ENCODE results near the gene GPD2.

GPD2 gene

DNA sequence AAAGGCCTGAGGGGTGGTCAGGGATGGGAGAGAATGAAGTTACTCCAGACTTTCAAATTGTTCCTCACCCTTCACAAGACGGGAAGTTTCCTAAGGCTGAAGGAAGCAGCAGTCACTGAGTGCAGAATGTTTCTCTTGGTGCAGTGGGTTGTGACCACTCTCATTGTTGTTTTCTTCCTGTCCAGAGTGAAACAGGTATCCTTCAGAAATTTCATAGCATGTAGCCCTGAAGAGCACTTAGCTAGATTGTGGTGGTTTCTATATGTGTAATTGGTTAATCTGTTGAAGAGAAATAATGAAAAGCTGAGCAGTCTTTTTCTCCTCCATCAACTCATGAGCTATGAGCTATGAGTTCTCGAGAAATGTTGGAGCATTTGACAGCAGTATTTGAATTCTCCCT lies 96.8 kb downstream of the GPD2 start:
- ATAC-seq, result no peak

- ATAC-seq, result no peak
Measured at GRCh38 chr2:156536534-156536933, 100.4 kb downstream of the GPD2 start.

GRCh38 chr2:156537141-156537540 lies 101.0 kb downstream of the GPD2 start:
- peak in 1 of 2 donors; percentile 46 for ATAC-seq

DNA sequence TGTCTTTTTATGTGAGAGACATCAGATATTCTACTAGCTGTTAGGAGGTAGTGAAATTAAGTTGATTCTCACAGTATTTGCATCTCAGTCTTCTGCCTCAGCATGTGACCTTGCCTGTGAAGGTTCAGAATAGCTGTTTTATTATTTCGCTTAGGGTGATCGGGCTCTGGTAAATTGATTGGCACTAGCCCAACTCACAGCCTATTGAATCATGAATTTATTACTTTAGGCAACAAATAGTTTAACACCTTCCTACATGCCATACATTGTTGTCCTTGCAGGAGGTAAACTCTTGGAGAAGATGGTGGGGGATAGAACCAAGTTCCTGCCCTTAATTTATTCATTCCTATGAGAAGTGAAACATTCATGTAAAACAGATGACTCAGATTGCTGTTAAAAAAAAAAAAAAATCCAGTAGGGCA lies 101.9 kb downstream of the GPD2 start:
- peak in 1 of 2 donors; percentile 50 for ATAC-seq

DNA sequence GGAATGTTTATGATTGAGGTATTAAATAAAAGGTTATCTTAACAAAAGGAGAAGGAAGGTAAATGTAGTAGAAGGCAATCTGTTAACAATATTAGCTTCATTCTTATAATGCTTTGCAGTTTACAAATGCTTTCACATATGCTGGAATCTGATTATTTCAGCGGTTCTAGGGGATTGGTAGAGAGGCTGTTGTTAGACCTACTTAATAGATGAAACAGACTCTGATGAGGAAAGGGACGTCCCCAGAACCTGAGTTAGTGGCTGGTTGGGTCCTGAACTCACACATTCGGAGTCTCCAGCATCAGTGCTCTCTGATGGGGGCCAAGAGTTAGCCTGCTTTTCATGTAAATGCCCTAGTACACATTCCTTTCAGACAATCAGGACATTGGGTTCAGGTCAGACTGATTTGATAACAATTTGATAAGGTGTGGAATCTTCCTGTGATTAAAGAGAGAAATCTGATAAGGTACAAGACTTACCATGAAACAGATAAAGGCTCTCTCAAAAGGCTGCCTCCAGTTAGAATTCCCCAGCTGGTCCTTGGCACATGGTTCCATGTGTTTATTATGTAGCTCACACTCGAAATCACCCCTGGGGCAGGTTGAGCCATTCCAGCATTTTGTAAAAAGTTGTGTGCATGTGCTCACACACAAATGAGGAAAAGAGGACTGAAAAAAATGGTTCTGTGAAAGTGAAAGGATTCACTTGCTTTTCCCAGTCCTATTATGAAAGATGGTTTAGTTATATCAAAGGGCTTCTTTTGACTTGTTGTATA lies 103.1 kb downstream of the GPD2 start:
- no peak for ATAC-seq

DNA sequence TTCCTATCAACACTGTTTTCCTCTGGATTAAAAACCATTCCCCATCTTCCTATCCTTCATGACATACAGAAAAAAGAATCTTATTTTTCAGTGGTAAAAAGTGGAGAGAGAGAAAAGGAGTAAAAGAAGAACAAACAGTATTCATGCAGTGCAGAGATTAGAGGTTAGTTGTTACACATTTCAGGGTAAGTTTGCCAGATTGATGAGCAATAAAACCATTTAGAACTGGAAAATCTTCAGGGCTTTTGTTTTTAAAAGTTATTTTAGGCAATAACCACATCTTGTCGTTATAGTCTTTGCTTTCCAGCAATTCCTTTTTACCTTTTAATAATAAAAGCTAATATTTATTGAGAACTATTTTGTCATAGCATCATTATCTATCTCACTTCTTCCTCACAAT lies 104.5 kb downstream of the GPD2 start:
- ATAC-seq, result no peak

GRCh38 chr2:156541229-156541628 lies 105.0 kb downstream of the GPD2 start:
- no peak for ATAC-seq

- ATAC-seq, result no peak
Measured at GRCh38 chr2:156541706-156542105, 105.5 kb downstream of the GPD2 start.

GRCh38 chr2:156548413-156548812 lies 112.2 kb downstream of the GPD2 start:
- no peak for ATAC-seq

DNA sequence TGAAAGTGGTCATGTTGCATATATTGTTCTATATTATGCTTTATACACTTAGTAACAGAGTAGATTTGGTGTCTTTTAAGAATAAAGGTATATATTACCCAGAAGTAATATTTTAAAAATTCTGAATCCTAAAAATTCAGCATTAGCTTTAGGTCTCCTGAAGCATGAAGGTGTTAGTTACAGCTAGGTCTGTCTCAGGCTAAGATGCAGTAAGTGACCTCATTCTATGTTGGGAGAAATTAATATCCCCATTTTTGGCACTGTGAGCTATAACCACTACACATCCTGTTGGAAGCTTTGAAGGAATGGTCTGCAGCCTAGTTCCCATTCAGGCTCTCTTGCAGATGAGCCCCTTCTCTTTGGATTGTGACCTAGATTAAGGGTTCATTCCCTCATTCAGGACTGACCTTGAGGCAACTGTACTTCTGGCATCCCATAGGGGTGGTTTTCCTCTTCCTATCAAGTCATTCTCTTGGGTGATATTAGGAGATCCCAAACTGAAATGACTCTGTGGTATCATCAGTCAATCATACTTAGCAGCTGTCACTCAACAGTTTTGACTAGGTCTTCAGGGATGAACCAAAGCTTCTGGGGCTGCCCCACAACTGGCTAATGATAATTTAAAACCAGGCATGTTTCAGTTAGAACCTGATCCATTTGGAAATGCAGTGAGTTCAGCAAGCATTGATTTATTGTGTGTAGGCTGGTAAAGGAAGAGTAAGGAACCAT lies 117.7 kb downstream of the GPD2 start:
- no peak for ATAC-seq

- ATAC-seq, result no peak
Measured at GRCh38 chr2:156561326-156561725, 125.1 kb downstream of the GPD2 start.

DNA sequence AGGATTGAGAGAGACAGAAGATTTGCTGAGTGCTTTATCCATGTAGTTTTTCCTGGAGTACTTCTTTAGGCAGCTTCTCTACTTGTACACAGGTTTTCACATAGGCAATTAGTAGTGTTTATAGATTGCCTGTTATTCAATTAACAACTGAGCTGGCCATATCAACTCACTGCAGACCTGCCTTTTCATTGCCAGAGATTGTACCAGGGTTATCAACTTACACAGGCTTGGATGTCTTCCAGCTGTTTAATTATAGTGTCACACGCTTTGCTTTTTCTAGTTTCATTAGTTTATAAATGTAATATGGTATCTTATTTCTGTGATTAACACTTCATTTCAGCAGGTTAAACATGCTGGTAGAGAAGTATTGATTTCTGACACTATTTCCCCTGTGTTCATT lies 125.9 kb downstream of the GPD2 start:
- no peak for ATAC-seq

- ATAC-seq, result peak in 1 of 2 donors; percentile 30
Measured at GRCh38 chr2:156563994-156564753, 128.0 kb downstream of the GPD2 start.

DNA sequence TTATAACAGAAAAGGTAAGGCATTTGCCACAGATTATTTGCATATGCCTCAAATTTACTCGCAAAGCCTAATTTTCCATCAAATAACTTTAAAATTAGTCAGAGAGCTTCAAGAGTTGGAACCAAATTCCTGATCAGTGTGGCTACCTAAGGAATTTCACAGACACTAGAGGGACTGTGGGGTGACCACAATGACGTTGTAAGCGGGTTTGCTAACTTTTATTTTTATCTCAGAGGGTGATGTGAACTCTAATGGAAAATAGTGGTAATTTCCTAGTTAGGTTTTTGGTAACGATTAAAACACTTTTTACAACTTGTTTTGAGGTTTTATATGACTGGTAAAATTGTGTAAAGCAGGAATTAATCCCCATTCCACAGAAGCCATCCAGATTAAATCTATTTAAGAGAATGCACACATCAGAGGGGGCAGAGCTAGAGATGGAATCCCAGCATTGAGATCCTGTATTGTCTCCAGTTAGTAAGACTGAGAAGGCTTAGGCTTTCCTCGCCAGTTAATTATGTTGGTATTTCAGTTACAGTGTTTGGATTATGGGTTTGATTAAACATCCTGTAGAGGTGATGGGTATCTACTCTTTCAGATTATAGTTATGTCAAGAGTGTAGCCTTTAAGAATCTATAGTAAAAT lies 129.0 kb downstream of the GPD2 start:
- no peak for ATAC-seq

DNA sequence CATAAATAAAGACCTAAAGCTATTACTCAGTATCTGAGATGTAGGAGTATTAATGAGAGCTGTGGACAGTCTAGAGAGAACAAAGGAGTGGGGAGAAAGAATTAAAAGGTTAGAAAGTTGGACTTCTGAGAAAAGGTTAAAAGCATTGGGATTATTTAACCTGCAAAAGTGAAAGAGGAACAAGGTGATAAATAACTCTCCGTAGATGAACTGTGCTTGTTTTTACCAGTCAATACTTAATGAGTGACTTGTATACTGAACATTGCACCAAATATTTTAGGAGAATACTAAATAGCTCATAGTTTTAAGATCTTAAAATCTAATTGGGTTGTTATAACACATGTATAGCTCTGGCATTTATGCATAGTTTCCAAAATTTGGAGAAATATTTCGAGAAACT lies 137.5 kb downstream of the GPD2 start:
- no peak for ATAC-seq

DNA sequence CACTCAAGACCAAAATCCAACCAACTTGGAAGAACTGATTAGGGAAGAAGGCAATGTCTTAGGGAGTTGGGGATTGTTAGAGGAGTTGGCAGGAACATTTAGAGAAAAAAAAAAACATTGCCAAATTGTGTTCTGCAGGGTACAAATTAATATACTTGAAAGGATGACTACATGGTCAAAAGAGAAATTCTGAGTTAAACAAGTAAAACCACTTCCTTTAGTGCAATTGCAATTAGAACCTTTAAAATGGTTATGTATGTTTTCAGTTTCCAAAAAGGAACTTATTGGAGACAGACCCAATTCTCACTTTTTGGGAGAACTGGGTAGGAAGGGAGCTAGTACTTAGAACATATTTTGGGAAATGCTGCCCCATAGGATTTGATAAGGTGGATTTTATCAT lies 137.9 kb downstream of the GPD2 start:
- ATAC-seq, result no peak

DNA sequence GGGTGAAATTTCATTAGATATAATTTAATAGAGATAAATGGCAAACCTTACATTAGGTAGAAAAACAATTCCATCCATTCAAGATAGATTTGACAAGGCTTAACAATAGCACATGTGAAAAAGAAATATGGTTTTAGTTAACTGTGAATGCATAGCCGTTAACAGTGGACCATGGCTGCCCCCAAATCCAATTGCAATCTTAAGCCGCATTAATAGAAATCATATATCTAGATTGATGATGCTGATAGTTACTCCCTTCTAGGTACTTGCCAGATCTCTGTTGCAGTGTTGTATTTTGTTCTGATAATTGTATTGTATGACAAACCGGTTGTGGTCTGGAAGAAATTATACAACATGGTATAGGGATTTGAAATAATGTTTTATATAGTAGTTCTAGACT lies 139.8 kb downstream of the GPD2 start:
- ATAC-seq, result no peak

- no peak for ATAC-seq
Measured at GRCh38 chr2:156580501-156580900, 144.3 kb downstream of the GPD2 start.

- ATAC-seq, result no peak
Measured at GRCh38 chr2:156581280-156581679, 145.1 kb downstream of the GPD2 start.

- ATAC-seq, result no peak
Measured at GRCh38 chr2:156585457-156585856, 149.3 kb downstream of the GPD2 start.

- no peak for ATAC-seq
Measured at GRCh38 chr2:156586621-156587020, 150.4 kb downstream of the GPD2 start.

DNA sequence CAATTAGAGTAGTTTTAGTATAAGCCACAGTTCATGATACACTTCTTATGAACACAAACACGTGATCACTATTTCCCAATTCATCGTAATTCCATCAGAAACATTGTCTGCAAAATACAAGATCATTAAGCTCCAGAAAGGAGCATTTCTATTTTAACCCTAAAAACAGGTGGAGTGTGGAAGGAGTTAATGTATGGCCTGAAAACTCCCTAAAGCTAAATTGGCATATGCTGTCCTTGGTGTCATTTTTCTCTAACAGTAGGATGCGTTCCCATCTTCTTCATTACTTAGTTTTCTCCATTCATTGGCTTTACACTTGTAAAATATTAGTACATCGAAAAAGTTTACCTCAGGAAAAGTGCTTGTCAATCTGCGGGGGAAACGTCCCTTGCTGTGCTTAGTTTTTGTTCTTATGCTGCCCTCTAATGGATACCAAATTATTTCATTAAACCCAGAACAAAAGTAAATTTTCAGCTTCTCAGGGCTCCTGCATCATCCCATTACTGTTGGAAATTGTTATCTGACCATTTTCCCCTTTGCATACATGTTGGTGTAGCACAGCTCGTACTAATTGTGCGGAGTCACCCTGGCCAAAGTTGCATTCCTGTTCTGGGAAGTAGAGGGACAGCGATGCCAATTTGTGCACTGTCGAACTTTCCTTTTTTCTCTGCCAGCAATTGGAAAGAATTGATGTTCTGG lies 153.4 kb downstream of the GPD2 start:
- ATAC-seq, result peak in 1 of 2 donors; percentile 49
